HG03060 (cell line): ENCODE data around the gene AADAT.

Source experiments
- ATAC-seq: cut with Tn5 transposase; IDR thresholded peaks from one replicate; pipeline ENCODE4 v1.9.1; 2021; ENCODE audit warnings: low read depth, moderate number of reproducible peaks; ENCODE audit not compliant: unreplicated experiment

Gene AADAT

GRCh38 chr4:170035845-170036244 lies 53.9 kb downstream of the AADAT start:
- ATAC-seq = no peak

- ATAC-seq = no peak
Observed at GRCh38 chr4:170035231-170035630, 54.5 kb downstream of the AADAT start.

DNA sequence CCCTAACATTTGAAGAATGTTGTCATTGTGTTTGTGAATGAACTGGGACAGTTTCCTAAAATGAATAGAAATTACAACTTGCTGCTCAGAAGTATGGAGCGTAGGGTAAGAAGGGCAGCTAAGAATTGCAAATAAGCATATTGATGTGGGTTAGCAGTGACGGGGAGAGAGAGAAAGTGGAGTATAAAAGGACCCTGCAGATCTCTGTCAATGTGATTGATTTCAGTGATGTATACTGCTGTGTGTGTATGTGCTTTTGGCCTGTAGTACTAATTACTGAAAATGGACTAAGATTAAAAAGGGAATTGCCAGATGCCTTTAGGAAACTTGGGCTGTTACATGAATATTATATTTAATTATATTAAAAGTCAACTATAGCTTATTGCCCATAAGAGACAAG lies 55.8 kb downstream of the AADAT start:
- ATAC-seq = no peak

- no peak for ATAC-seq
Observed at GRCh38 chr4:170030121-170030520, 59.6 kb downstream of the AADAT start.

DNA sequence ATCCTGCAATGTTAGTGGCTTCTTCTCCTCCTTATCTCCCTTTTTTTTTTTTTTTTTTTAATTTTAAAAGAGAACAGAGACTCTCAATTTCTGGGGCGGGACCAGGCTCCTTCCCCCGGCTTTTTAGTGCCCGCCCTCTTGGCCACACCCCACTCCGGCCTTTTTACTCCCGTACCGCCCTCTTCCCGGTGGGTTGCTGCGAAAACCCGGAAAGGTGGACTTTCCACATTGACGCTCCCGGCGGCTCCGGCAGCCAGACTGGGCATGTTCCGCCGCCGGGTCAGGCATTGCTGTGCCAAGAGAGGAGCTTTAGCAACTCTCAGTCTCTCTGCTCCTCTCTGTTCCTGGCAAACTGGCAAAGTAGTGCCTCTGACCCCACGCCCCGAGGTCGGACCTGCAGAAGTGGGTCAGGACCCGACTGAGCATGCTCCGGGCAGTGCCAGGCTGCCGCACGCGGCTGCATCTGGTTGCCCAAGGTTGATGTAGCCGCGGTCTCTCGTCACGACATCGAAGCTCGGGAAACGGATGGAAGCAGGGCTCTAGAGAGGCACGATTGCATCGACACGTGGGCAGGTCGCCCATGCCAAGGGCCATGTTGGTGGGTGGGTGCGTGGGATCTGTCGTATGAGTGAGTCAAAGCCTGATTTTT lies 62.5 kb downstream of the AADAT start:
- peak; percentile 59 for ATAC-seq

GRCh38 chr4:170026253-170027021 lies 63.3 kb downstream of the AADAT start, which contains the start of gene MFAP3L:
Gene MFAP3L (minus strand): TSS chr4:170026395. CDS start chr4:170005877, 20,518 bp downstream.
- peak; percentile 63 for ATAC-seq

DNA sequence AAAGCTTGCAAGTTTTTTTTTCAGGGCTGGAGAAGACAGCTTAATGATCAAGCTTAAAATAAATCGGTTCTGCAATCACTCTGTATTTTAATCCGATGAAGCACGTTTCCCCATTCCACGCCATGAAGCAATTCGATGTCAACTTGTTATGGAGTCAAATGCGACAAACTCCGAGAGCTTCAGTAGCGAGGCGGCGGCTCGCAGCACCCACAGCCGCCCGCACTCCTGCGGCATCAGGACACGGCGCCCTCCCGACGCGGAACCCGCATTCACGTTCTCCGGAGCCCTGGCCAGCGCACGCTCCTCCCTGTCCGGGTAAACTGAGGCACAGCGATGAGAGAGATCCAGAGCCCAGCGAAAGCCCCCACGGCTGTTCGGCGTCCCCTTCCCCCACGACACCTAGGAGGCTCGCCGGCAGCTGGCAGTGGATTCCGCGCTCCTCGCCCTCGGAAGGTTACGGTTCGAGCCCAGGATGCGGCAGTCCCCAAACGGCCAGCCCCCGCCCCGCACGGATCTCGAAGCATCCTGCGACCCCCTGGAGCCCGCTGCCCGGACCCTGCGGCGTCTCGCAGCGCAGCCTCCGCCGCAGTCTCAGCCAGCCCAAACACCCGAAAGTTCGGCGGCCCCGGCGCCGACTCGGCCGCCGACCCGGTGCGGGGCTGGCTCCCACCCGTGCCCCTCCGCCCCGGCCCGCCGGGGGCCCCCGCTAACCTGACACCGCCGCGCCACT lies 64.1 kb downstream of the AADAT start:
- no peak for ATAC-seq

DNA sequence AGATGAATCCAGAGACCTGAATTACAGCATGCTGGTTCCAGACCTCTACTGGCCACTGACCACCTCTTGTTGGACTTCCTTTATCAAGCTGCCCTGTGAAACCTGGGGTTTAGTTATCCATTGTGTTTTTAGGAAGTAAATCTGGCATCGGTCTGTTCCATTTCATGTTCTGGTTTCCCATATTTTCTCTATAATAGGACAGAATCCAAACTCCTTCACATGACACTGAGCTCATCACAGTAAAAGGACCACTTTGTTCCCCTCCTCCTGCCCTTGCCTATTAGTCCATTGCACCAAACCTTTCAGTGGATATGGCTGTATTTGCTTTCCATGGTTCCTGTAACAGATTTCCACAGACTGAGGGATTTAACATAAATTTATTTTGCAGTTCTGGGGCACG lies 67.5 kb downstream of the AADAT start:
- ATAC-seq = no peak

- no peak for ATAC-seq
Observed at GRCh38 chr4:170017252-170017651, 72.5 kb downstream of the AADAT start.

GRCh38 chr4:170015285-170015684 lies 74.5 kb downstream of the AADAT start:
- ATAC-seq = no peak

DNA sequence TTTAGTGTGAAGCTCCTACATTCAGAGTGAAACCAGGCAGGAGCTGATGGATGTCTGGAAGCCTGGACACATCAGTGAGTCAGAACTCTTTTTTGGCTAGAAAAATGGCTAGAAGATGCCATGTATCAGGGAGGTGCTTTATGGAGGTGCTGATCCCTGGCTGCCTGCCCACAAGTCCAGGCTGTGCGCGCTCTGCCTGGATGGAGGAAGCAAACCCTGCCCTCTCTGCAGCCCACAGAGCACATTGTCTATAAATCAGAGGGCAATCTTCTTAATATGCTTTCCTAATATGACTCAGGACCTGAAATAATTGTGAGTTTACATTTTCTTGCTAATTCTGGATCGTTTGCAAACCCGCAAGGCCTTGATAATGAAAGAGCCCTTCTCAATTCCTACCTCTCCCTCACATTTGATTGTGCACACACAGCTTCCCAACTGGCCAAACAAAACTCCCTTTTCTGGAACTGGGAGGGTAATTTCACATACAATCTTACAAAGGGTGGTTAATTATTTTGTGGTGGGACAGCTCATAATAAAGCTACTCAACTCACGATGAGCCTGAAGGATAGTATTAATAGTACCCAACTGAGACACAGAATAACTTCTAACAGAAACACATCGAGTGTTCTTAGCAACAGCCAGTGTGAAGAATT lies 75.3 kb downstream of the AADAT start:
- no peak for ATAC-seq

DNA sequence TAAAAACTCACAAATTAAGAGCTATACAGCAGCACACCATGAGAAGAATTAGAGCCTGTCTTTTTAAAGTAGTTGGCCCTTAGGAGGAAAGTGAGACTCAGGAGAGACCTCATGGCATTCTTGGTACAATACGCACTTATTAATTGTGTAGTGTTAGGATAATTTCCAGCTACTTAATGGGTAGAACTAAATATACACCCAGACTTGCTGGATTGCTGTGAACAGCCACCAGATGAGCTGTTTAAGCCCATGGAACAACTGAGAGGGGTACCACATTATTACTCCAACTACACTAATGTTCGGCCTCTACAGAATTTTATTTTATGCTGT lies 77.2 kb downstream of the AADAT start:
- no peak for ATAC-seq

GRCh38 chr4:170011921-170012628 lies 77.7 kb downstream of the AADAT start:
- ATAC-seq = no peak
